Choroid plexus epithelial cell (primary cell): Measurements from ENCODE around the gene VIL1.
A peak's percentile ranks its signal among the peaks of the same experiment; 100 is the strongest.

Experiments used
- DNase-seq: peaks from one replicate; pipeline ENCODE4 v3.0.0-alpha.2; 2010; ENCODE audit warnings: low read depth
- H3K4me3 ChIP-seq: 2 replicates; pipeline ENCODE4 v1.5.1; 2011; ENCODE audit warnings: low read depth, mild to moderate bottlenecking, control low read depth, low read length, moderate library complexity
- CTCF ChIP-seq: conservative IDR thresholded peaks from 2 replicates; pipeline ENCODE4 v1.5.1; 2011; ENCODE audit warnings: low read depth, mild to moderate bottlenecking, control low read depth, inconsistent platforms, low read length, moderate library complexity

The VIL1 gene

GRCh38 chr2:218418717-218419458 lies at the start of gene VIL1:
TSS of gene VIL1 (plus strand) at chr2:218419123. CDS start at chr2:218423779, 4,656 bp downstream.
- no peak within 1 kb of the TSS for H3K4me3 ChIP-seq
- no peak for TF ChIP-seq CTCF
- no peak for DNase-seq

DNA sequence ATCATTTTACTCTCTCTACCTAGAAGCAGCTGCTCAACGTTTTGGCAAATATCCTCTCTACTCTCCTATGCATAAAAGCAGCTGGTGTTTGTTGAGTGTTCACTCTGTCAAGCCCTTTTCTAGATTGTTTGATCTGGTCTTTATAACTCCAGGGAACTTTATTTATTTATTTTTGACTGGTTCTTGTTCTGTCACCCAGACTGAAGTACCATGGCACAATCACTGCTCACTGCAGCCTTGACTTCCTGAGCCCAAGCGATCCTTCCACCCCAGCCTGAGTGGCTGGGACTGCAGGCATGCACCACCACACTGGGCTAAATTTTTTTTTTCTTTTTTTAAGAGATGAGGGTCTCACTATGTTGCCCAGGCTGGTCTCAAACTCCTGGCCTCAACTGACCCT lies 49.6 kb upstream of the VIL1 start:
- no peak for DNase-seq
- no peak for TF ChIP-seq CTCF
- H3K4me3 ChIP-seq = no peak overlapping the region

DNA sequence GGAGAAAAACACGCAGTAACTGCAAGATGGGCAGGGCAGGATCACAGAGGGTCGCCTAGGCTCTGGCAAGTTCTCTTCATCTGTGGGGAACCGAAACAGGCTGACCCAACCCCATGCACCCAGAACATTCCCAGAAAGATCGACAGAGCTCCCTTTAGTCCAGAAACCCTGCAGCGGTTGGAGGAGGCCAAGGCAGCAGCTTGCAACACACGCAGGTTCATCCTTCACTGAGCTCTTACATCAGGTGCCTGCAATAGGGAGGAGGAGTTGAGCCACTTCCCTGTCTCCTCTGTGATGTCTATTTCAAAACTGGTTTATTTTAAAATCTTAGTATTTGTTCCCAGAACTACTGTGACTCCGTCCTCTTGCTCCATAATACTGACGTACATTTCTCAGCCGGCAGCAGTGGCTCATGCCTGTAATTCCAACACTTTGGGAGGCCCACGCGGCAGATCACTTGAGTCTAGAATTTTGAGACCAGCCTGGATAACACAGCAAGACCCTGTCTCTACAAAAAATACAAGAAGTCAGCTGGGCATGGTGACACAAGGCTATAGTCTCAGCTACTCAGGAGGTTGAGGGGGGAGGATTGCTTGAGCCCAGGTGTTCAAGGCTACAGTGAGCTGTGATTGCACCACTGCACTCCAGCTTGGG lies 48.4 kb upstream of the VIL1 start:
- DNase-seq = peak; percentile 75
- no peak overlapping the region for H3K4me3 ChIP-seq
- TF ChIP-seq CTCF = no peak

DNA sequence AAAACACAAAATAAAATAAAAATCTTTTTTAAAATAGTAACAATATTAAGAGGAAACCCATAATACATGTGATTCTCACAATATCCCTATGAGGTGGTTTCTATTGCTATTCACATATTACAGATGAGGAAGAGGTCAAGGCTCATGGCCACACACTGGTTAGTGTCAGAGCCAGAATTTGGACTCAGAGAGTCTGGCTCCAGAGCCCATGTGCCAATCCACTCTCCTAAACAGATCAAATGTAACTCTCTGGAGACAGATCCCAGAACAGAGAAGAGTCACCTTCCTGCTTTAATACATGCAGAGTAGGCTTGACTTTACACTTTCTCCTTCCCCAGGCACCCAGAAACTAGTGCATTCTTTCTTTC lies 47.0 kb upstream of the VIL1 start:
- no peak for DNase-seq
- no peak for TF ChIP-seq CTCF
- no peak overlapping the region for H3K4me3 ChIP-seq

GRCh38 chr2:218374795-218375194 lies 44.1 kb upstream of the VIL1 start:
- DNase-seq = no peak
- H3K4me3 ChIP-seq = no peak overlapping the region
- no peak for TF ChIP-seq CTCF

DNA sequence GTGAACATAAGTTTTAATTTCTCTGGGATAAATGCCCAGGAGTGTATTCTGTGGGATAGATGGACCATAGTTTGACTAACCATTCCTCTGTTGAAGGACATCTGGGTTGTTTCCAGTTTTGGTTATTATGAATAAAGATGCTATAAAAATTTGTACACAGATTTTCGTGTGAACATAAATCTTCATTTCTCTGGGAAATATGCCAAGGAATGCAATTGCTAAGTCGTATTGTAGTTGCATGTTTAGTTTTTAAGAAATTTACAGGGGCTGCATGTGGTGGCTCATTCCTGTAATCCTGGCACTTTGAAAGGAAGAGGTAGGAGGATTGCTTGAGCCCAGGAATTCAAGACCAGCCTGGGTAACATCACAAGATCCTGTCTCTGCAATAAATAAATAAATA lies 43.7 kb upstream of the VIL1 start:
- peak; percentile 77 for DNase-seq
- TF ChIP-seq CTCF = no peak
- no peak overlapping the region for H3K4me3 ChIP-seq

DNA sequence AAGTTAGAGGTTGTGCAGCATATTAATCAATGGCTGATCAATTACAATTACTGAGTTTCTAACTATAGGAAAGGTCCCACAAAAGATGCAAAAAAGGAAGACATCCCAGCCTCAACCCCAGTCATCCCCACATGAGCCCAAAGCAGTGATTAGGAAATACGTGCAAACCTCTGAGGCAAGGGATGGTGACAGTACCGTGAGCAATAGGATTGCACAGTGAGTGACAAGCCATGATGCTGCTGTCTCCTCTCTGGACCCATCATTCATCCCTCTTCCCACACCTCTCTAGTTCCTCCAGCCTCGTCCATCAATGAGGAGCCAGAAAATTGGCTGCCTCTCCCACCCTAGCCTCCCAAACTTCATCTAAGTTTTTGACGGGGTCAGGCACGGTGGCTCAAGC lies 40.9 kb upstream of the VIL1 start:
- DNase-seq = no peak
- no peak for TF ChIP-seq CTCF
- H3K4me3 ChIP-seq = no peak overlapping the region
